ENCODE measurements around the gene SLC25A11. TPM values are rescaled to one million over a fixed set of nuclear protein-coding genes. Genes with fewer than 3 reads are reported as not detected.
"Not testable (repeated sequence)": the region's sequence is repeated elsewhere in the genome, so short reads cannot be mapped to it uniquely, and the experiment has no call there.

SLC25A11 gene
- total RNA-seq, 1 experiment from 2014 or later, result 38.4 TPM

- H3K4me3 Mint-ChIP-seq (ENCODE audit: low read depth, unreplicated experiment), result no peak overlapping the region
- no peak for DNase-seq
- H3K27ac Mint-ChIP-seq (ENCODE audit: unreplicated experiment), result peak overlapping the region; percentile 21
- H3K9me3 Mint-ChIP-seq (ENCODE audit: low read depth, unreplicated experiment), result no peaks in the 10 kb centered on the region
- intact Hi-C loops (cut with micrococcal nuclease; ENCODE audit: unreplicated experiment), result no loop called here
- BruUV-seq (replicated peaks), result no TSS peak
- CTCF ChIA-PET, result no interaction called here
- peaks cover 3% of the 10 kb centered on the region for H3K4me1 Mint-ChIP-seq (ENCODE audit: low read depth, unreplicated experiment)
- H3K27me3 Mint-ChIP-seq (ENCODE audit: unreplicated experiment), result no peaks in the 10 kb centered on the region
- TF ChIP-seq CTCF (IDR thresholded peaks at IDR 0.05; ENCODE audit: unreplicated experiment), result no peak
- peaks cover 13% of the 10 kb centered on the region for H3K36me3 Mint-ChIP-seq (ENCODE audit: insufficient read depth, unreplicated experiment)
These were observed 11.0 kb downstream of the SLC25A11 start for GRCh38 chr17:4928881-4929280.

- intact Hi-C loops (cut with micrococcal nuclease; ENCODE audit: unreplicated experiment); H3K4me1 Mint-ChIP-seq (ENCODE audit: low read depth, unreplicated experiment); CTCF ChIA-PET; H3K4me3 Mint-ChIP-seq (ENCODE audit: low read depth, unreplicated experiment); DNase-seq; BruUV-seq (replicated peaks); H3K36me3 Mint-ChIP-seq (ENCODE audit: insufficient read depth, unreplicated experiment); H3K27ac Mint-ChIP-seq (ENCODE audit: unreplicated experiment); H3K27me3 Mint-ChIP-seq (ENCODE audit: unreplicated experiment); H3K9me3 Mint-ChIP-seq (ENCODE audit: low read depth, unreplicated experiment): not testable (repeated sequence)
These were observed 13.1 kb downstream of the SLC25A11 start for GRCh38 chr17:4926577-4927335.

GRCh38 chr17:4921320-4921719 lies 18.5 kb downstream of the SLC25A11 start:
- no peak for DNase-seq
- peaks cover 4% of the 10 kb centered on the region for H3K36me3 Mint-ChIP-seq (ENCODE audit: insufficient read depth, unreplicated experiment)
- H3K27me3 Mint-ChIP-seq (ENCODE audit: unreplicated experiment), result no peaks in the 10 kb centered on the region
- intact Hi-C loops (cut with micrococcal nuclease; ENCODE audit: unreplicated experiment), result no loop called here
- no TSS peak for BruUV-seq (replicated peaks)
- H3K4me1 Mint-ChIP-seq (ENCODE audit: low read depth, unreplicated experiment), result no peaks in the 10 kb centered on the region
- H3K4me3 Mint-ChIP-seq (ENCODE audit: low read depth, unreplicated experiment), result no peak overlapping the region
- H3K27ac Mint-ChIP-seq (ENCODE audit: unreplicated experiment), result no peak overlapping the region
- CTCF ChIA-PET, result no interaction called here
- H3K9me3 Mint-ChIP-seq (ENCODE audit: low read depth, unreplicated experiment), result no peaks in the 10 kb centered on the region
- no peak for TF ChIP-seq CTCF (IDR thresholded peaks at IDR 0.05; ENCODE audit: unreplicated experiment)

GRCh38 chr17:4920351-4921048 lies 19.3 kb downstream of the SLC25A11 start:
- no TSS peak for BruUV-seq (replicated peaks)
- CTCF ChIA-PET, result no interaction called here
- H3K4me3 Mint-ChIP-seq (ENCODE audit: low read depth, unreplicated experiment), result no peak overlapping the region
- no peak overlapping the region for H3K27ac Mint-ChIP-seq (ENCODE audit: unreplicated experiment)
- H3K36me3 Mint-ChIP-seq (ENCODE audit: insufficient read depth, unreplicated experiment), result peaks cover 4% of the 10 kb centered on the region
- intact Hi-C loops (cut with micrococcal nuclease; ENCODE audit: unreplicated experiment), result no loop called here
- no peaks in the 10 kb centered on the region for H3K9me3 Mint-ChIP-seq (ENCODE audit: low read depth, unreplicated experiment)
- no peaks in the 10 kb centered on the region for H3K4me1 Mint-ChIP-seq (ENCODE audit: low read depth, unreplicated experiment)
- no peak for TF ChIP-seq CTCF (IDR thresholded peaks at IDR 0.05; ENCODE audit: unreplicated experiment)
- H3K27me3 Mint-ChIP-seq (ENCODE audit: unreplicated experiment), result no peaks in the 10 kb centered on the region
- no peak for DNase-seq

All from Calu3 (cell line).